Stimulated activated CD8-positive, alpha-beta memory T cell treated with anti-CD3 and anti-CD28 coated beads, Interleukin-15, amount 100 ng/mL, for 48 hours (primary cell): ENCODE measurements around the gene MMEL1.
"Not testable (repeated sequence)": the region's sequence is repeated elsewhere in the genome, so short reads cannot be mapped to it uniquely, and the experiment has no call there.

Experiments used
- DNase-seq, 2 donors: peaks; one replicate each; pipeline ENCODE4 v3.0.0-alpha.2; 2020; ENCODE audit warnings: low read depth in 2 of 2

The MMEL1 gene

DNA sequence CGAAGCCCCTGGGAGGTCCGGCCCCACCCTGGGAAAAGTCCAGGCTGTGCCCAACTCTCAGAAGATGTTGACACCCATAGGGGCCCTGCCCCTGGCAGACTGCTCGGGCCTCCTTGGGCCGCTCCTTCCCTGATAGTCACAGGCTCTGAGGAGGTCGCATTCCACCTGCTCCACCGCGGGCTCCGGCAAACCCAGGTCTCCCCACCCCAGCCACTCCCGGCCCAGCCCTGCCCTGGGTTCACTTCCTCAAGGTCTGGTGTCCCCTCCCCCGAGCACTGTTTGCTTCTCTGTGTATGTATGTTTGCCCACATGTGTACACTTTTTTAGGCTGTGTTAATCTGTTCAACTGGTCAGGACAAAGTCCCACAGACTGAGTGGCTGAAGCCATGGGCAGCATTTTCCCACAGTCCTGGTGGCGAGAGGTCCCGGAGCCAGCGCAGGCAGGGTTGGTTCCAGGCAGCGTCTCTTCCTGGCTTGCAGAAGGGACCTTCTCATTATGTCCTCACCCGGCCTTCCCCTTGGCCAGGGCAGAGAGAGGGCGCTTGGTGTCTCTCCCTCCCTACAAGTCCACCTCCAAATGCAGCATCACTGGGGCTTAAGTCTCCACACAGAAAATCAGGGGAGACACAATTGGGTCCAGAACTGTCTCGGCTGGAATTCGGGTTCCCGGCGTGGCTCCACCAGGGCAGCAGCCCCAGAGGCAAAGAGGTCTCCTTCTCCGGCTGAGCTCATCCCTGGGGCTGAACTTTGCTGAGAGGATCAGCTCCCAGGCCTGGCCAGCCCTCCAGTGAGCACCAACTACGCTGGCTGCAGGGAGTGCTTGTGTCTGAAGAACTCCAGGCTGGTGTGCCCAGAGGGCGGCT is 56.8 kb downstream of the MMEL1 start:
- DNase-seq, result no peak

GRCh38 chr1:2574350-2574749 is 58.5 kb downstream of the MMEL1 start:
- no peak for DNase-seq

DNA sequence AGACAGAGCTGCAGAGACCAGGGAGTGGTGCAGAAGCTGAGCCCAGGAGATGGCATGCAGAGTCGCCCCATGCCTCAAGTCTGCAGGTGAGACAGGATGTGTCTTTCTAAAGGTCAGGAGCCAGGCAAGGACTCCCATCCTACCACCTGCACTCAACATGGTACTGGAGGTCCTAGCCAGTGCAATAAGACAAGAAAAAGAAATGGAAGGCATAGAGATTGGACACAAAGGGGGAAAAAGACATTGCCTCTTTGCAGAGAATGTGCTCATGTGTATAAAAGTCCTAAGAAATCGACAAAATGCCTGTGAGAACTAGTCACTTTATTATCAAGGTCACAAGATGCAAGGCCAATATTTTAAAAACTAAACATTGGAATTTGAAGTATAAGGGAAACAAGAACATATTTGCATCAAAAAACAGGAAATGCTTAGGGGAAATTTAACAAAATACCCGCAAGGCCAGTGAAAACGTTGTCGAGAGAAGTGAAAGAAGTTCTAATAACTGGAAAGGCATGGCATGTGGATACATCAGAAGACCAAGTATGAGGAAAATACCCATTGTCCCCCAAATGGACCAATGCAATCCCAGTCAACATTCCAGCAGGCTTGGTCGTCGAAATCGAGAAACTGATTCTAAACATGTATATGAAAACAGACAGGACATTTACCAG is 59.4 kb downstream of the MMEL1 start:
- DNase-seq, result no peak

DNA sequence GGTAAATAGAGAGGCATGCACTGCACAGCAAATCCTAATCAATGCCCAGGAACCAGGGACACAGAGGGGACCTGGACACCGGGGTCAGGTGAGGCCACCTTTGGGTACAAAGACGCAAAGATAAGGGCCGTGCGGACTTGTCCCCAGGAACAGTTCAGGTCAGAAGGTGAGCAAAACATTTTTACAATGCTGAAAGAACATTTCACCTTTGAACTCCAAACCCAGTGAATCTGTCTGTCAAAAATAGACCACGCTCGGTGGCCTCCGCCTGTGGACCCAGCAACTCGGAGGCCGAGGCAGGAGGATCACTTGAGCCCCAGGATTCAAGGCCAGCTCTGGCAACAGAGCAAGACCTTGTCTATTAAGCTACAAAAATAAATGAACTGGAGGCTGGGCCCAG is 61.5 kb downstream of the MMEL1 start:
- DNase-seq, result no peak

GRCh38 chr1:2570332-2570731 is 62.5 kb downstream of the MMEL1 start:
- DNase-seq, result no peak

DNA sequence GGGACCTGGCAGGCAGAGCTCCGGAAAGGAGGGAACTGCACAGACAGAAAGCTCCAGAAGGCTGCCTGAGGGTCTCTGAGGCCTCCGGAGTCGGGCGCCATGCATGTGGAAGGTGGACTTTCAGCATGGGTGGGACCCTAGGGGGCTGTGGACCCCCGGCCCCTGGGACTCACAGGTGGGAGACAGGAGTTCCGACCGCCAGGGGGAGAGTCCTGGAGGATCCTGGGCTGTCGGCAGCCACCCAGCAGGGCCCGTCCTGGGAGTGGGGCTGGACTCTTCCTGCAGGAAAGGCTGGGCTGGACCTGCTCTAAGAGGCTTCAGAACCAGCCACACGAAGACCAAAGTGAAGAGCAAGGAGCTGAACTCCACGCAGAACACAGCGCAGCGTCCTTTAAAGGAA is 63.1 kb downstream of the MMEL1 start:
- not testable (repeated sequence) for DNase-seq

DNA sequence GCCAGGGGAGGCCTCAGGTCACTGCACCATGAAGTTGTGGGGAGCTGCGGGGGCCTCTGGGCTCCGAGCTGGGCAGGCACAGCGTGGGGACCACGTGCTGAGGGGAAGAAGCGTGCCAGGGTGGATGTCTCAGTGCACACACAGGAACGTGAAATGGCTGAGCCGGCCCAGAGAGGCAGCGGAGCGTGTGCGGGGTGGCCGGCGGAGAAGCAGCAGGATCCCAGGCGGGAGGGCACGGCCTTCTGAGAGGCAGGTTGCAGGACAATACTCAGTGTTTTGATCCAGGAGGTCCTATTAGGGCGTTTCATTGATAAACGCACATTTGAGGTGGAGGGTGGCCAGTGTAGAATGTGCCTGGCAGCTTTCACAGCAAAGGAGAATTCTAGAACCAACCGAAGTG is 63.8 kb downstream of the MMEL1 start:
- DNase-seq, result no peak

DNA sequence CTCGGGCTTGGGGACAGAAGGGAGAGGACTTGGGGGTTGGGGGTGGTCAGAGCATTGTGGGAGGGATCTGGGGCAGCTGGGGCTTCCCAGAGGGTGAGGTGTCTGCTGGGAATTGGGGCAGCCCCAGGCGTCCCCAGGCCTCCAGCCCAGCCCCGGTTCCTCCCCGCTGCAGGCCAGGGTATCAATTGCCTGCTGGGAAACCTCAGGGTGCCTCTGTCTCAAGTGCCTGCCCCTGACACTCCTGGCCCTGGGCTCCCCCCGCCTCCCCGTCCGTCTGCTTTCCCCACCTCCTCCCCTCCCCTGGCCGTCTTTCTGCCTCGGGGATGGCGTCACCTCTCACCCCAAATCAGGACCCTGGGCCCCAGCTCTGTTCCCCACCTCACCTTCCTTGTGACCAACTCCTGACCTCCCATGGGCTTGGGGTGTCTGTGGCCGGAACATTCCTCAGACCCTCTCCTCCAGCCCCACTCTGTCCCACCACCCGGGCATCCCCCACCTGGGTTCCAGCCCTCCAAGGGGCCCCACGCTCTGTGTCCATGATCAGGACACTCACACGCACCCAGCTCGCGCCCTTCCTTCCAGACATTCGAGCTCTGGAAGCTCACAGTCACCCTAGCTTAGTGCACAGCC is 64.5 kb downstream of the MMEL1 start:
- not testable (repeated sequence) for DNase-seq

DNA sequence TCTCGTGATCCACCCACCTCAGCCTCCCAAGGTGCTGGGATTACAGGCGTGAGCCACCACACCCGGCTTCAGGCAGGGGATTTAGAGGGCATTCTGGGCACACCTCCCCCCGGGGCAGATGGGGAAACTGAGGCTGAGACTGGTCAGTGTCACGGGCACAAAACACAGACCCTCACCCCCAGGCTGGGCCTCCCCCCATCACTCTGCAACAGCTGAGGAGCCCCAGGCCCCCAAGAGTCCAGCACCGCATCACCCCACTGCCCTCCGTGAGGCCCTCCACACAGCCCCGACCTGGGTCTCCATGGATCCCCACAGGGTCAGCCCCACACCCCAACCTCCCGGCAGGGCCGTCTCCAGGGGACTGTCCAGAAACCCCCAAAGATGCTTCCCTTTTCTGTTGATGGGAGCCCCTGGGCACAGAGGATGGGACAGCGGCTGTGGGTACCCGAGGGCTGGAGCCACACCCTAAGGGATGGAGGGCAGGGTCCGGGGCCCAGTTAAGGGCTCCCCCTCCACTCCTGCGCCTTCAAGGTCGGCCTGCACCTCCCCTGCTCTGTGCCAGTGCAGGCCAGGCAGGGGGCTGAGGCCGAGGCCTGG is 65.6 kb downstream of the MMEL1 start:
- DNase-seq, result no peak

GRCh38 chr1:2566101-2567045 is 66.4 kb downstream of the MMEL1 start:
- DNase-seq, result no peak

DNA sequence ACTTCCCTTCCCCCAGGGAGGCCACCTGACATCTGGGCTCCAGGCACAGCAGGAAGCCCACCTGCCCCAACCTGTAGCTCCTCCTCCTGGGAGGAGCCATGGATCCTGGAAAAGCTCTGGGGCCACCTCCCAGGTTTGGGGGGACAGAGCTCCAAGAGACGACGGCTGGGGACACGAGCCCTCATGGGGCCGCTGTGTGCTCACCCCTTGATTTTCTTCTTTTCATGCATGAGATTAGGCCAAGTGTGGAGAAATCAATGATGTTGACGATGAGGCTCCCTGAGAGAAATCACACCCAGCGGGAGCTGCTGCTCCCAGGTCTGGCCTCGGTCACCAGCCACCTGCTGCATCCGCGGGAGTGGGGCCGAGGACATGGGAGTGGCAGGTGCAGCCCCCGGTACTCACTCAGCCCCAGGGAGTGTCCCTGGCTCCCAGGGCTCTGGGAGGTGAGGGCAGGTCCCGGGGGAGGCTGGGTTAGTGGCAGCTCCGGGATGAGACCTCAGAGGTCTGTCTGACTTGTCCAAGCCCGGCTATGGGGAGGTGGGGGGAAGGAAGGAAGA is 67.9 kb downstream of the MMEL1 start:
- DNase-seq, result no peak

GRCh38 chr1:2564006-2564814 is 68.6 kb downstream of the MMEL1 start:
- no peak for DNase-seq

DNA sequence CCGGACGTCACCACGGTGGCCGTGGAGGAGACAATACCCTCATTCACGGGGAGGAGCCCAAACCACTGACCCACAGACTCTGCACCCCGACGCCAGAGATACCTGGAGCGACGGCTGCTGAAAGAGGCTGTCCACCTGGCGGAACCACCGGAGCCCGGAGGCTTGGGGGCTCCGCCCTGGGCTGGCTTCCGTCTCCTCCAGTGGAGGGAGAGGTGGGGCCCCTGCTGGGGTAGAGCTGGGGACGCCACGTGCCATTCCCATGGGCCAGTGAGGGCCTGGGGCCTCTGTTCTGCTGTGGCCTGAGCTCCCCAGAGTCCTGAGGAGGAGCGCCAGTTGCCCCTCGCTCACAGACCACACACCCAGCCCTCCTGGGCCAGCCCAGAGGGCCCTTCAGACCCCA is 69.6 kb downstream of the MMEL1 start:
- no peak for DNase-seq

GRCh38 chr1:2561898-2562895 is 70.6 kb downstream of the MMEL1 start:
- DNase-seq, result no peak

GRCh38 chr1:2561446-2561845 is 71.4 kb downstream of the MMEL1 start:
- no peak for DNase-seq

- DNase-seq, result no peak
Measured at GRCh38 chr1:2560299-2561073, 72.3 kb downstream of the MMEL1 start.

DNA sequence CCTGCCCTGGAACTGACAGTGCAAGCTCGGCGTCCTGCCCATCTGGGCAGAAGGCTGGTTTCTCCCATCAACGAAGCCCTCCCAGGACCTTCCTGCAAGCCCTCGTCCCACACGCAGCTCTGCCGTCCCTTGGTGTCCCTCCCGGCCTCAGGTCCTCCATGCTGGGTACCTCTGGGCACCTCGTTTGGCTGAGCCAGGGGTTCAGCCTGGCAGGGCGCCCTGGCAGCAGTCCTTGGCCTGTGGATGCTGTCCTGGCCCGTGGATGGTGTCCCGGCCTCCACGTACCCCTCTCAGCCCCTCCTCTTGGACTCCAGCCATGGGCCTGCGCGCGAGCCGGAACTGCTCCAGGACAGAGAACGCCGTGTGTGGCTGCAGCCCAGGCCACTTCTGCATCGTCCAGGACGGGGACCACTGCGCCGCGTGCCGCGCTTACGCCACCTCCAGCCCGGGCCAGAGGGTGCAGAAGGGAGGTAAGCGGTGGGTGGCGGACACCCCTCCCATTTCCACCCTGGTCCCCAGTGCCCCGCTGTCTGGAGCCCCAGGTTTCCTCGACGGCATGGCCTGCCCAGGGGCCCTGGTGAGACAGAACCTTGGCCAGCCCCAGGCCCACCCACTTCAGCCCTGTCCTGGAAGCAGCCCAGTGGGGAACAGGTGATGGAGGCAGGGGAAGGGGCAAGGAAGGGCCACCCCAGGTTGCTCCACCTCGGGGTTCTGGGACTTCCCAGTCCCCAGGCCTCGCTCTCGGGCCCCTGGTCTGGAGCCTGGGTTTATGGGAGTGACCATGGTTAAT is 73.1 kb downstream of the MMEL1 start:
- DNase-seq, result no peak
